ENCODE data around the gene ARID5B. TPM values are rescaled to one million over a fixed set of nuclear protein-coding genes. Genes with fewer than 3 reads are reported as not detected.

Gene ARID5B
- polyA plus RNA-seq, 1 donor from 2014 or later = 2.1 TPM

DNA sequence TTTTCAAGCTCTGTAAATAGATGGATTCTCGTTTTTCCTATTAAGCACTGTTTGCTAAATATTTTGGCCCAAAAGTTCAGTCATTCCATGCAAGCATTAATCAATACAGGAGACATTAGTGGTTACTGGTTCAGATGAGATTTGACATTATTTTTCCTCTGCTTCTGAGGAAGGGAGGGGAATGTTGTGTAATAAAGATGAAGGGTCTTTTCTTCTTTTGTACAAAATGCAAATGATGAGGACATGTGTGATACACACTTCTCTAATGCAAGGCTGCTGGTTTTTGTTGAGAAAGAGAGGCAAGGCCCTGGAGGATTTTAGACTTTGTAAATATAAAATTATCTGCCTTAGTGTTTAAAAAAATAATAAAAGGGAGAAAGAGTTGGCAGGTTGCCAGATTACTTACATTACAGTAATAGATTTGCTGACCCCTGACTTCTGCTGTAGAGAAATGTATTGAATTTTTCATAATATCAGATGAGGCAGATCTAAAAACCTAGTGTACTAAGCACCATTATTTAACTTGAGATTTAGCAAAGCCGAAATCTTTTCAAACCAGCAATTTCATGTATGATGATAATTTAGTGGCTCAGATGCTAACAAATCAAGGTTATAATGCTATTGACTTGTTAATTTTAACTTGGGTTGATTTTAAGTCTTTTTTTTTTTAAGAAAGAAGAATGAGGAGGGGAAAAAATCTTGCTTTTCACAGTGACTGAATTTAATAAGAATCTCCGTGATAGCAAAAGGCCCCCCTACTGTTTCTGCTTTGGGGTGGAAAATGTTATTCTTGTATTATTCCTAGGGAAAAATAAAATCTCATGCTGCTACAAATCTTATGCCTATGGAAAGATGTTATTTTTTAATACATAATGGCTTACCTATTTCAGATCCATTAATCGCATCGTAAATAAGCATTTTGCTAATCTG lies 180.1 kb downstream of the ARID5B start:
- Histone ChIP-seq H3F3A (ENCODE audit: insufficient read depth, low read length, poor library complexity, severe bottlenecking) (no peaks in the 10 kb centered on the region), H3K4me2 (ENCODE audit: low read length) (no peak overlapping the region), H3K27me3 (ENCODE audit: insufficient read depth, low read depth, low read length) (no peaks in the 10 kb centered on the region), H3K9ac (ENCODE audit: low read length) (peak overlapping the region; percentile 52), H3K27ac (ENCODE audit: low read length) (peak overlapping the region; percentile 87), H3K9me3 (ENCODE audit: low read length) (no peaks in the 10 kb centered on the region), H3K79me2 (replicated peaks; ENCODE audit: insufficient read depth, low read length) (no peaks in the 10 kb centered on the region), H3K36me3 (ENCODE audit: insufficient read depth, low read length) (no peaks in the 10 kb centered on the region), H3K9me2 (ENCODE audit: insufficient read depth, low read length) (no peaks in the 10 kb centered on the region), H3K4me3 (ENCODE audit: low read length) (no peak overlapping the region), H4K20me1 (ENCODE audit: insufficient read depth) (no peaks in the 10 kb centered on the region), H2AFZ (ENCODE audit: low read depth, low read length) (no peak overlapping the region)
- TF ChIP-seq, protein P1, sequence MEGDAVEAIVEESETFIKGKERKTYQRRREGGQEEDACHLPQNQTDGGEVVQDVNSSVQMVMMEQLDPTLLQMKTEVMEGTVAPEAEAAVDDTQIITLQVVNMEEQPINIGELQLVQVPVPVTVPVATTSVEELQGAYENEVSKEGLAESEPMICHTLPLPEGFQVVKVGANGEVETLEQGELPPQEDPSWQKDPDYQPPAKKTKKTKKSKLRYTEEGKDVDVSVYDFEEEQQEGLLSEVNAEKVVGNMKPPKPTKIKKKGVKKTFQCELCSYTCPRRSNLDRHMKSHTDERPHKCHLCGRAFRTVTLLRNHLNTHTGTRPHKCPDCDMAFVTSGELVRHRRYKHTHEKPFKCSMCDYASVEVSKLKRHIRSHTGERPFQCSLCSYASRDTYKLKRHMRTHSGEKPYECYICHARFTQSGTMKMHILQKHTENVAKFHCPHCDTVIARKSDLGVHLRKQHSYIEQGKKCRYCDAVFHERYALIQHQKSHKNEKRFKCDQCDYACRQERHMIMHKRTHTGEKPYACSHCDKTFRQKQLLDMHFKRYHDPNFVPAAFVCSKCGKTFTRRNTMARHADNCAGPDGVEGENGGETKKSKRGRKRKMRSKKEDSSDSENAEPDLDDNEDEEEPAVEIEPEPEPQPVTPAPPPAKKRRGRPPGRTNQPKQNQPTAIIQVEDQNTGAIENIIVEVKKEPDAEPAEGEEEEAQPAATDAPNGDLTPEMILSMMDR (IDR thresholded peaks at IDR 0.05; ENCODE audit: poor library complexity, severe bottlenecking) = no peak
- TF ChIP-seq, protein P2, sequence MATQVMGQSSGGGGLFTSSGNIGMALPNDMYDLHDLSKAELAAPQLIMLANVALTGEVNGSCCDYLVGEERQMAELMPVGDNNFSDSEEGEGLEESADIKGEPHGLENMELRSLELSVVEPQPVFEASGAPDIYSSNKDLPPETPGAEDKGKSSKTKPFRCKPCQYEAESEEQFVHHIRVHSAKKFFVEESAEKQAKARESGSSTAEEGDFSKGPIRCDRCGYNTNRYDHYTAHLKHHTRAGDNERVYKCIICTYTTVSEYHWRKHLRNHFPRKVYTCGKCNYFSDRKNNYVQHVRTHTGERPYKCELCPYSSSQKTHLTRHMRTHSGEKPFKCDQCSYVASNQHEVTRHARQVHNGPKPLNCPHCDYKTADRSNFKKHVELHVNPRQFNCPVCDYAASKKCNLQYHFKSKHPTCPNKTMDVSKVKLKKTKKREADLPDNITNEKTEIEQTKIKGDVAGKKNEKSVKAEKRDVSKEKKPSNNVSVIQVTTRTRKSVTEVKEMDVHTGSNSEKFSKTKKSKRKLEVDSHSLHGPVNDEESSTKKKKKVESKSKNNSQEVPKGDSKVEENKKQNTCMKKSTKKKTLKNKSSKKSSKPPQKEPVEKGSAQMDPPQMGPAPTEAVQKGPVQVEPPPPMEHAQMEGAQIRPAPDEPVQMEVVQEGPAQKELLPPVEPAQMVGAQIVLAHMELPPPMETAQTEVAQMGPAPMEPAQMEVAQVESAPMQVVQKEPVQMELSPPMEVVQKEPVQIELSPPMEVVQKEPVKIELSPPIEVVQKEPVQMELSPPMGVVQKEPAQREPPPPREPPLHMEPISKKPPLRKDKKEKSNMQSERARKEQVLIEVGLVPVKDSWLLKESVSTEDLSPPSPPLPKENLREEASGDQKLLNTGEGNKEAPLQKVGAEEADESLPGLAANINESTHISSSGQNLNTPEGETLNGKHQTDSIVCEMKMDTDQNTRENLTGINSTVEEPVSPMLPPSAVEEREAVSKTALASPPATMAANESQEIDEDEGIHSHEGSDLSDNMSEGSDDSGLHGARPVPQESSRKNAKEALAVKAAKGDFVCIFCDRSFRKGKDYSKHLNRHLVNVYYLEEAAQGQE (IDR thresholded peaks at IDR 0.05; ENCODE audit: borderline replicate concordance) = no peak
- no peak for TF ChIP-seq EZH2 (IDR thresholded peaks at IDR 0.05; ENCODE audit: borderline replicate concordance, insufficient read depth, low read length, poor library complexity, severe bottlenecking)
- TF ChIP-seq POLR2AphosphoS5 (IDR thresholded peaks at IDR 0.05) = no peak
- no peak for TF ChIP-seq RAD21 (conservative IDR thresholded peaks at IDR 0.05)
- no peak for TF ChIP-seq TAF1 (IDR thresholded peaks at IDR 0.05; ENCODE audit: low read depth)
- no peak for TF ChIP-seq SMC3 (conservative IDR thresholded peaks at IDR 0.05; ENCODE audit: poor library complexity)
- TF ChIP-seq MXI1 (conservative IDR thresholded peaks at IDR 0.05; ENCODE audit: poor library complexity, severe bottlenecking) = no peak
- no peak for TF ChIP-seq EP300 (conservative IDR thresholded peaks at IDR 0.05; ENCODE audit: poor library complexity, severe bottlenecking)

DNA sequence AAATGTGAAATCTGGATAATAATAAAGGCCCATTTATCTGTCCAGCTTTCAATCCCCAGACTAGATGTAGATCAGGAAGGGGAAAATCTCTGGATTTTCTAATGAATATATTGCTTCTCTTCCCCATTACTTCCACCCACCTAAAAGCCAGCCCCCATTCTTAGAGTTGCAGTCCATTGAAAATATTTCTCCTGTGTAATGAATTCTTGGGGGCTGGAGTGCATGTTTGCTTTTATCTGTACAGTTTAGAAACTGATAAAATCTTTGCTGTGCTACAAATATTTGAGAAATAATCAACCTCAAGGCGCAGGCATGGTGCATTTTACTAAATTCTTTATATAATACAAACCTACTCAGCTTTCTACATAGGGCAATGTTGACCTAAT lies 180.8 kb downstream of the ARID5B start:
- no peaks in the 10 kb centered on the region for H3K79me2 ChIP-seq (replicated peaks; ENCODE audit: insufficient read depth, low read length)
- H2AFZ ChIP-seq (ENCODE audit: low read depth, low read length) = no peak overlapping the region
- no peaks in the 10 kb centered on the region for H3F3A ChIP-seq (ENCODE audit: insufficient read depth, low read length, poor library complexity, severe bottlenecking)

More for the DNA sequence above, 180.8 kb downstream of the ARID5B start:
- H3K9ac ChIP-seq (ENCODE audit: low read length) = peak overlapping the region; percentile 52
- H3K27ac ChIP-seq (ENCODE audit: low read length) = peak overlapping the region; percentile 87
- H3K4me2 ChIP-seq (ENCODE audit: low read length) = no peak overlapping the region
- TF ChIP-seq, protein P2 (IDR thresholded peaks at IDR 0.05; ENCODE audit: borderline replicate concordance) = peak; percentile 30
- TF ChIP-seq SMC3 (conservative IDR thresholded peaks at IDR 0.05; ENCODE audit: poor library complexity) = no peak
- no peak for TF ChIP-seq TAF1 (IDR thresholded peaks at IDR 0.05; ENCODE audit: low read depth)
- TF ChIP-seq RAD21 (conservative IDR thresholded peaks at IDR 0.05) = no peak
- no peak for TF ChIP-seq EZH2 (IDR thresholded peaks at IDR 0.05; ENCODE audit: borderline replicate concordance, insufficient read depth, low read length, poor library complexity, severe bottlenecking)
- no peak for TF ChIP-seq EP300 (conservative IDR thresholded peaks at IDR 0.05; ENCODE audit: poor library complexity, severe bottlenecking)
- H3K9me2 ChIP-seq (ENCODE audit: insufficient read depth, low read length) = no peaks in the 10 kb centered on the region
- H4K20me1 ChIP-seq (ENCODE audit: insufficient read depth) = no peaks in the 10 kb centered on the region
- H3K9me3 ChIP-seq (ENCODE audit: low read length) = no peaks in the 10 kb centered on the region
- no peaks in the 10 kb centered on the region for H3K27me3 ChIP-seq (ENCODE audit: insufficient read depth, low read depth, low read length)
- peak overlapping the region; percentile 36 for H3K4me3 ChIP-seq (ENCODE audit: low read length)
- H3K36me3 ChIP-seq (ENCODE audit: insufficient read depth, low read length) = no peaks in the 10 kb centered on the region

Measured in neural cell (in vitro differentiated cells).